Measurements from ENCODE around the gene RHOA.

Gene RHOA

DNA sequence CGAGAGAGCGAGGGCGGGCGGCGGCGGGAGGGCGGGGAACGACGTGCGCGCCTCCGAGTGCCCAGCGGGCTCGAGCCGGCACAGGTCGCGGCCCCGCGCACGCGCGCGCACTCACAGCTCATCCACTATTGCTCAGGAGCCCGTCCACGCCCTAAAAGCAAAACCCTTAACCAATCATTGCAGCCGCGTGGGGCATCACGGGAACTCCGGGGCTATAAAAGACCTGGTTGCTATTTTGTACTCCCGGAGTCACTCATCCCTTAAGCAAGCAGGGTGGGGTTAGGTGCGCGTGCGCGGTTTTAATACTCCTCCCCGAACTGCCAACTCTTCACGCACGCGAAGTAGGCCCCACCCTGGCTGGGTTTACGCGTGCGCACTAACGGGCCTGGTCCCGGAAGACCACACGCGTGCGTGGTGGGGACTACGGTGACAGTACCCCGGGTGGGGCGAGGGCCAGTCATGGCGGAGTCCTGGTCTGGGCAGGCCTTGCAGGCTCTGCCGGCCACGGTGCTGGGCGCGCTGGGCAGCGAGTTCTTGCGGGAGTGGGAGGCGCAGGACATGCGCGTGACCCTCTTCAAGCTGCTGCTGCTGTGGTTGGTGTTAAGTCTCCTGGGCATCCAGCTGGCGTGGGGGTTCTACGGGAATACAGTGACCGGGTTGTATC is at the start of gene RHOA, which contains the start of gene TCTA:
RHOA (minus strand) TSS at position 9 of the 664 bp plus-strand sequence. CDS start 36,387 bp downstream, outside the sequence.
TCTA (plus strand) TSS at position 456 of the 664 bp plus-strand sequence; CDS start at position 460, 4 bp downstream.
- peak; percentile 96 to 98 for DNase-seq (ENCODE audit: low read depth in 2 of 2)

DNA sequence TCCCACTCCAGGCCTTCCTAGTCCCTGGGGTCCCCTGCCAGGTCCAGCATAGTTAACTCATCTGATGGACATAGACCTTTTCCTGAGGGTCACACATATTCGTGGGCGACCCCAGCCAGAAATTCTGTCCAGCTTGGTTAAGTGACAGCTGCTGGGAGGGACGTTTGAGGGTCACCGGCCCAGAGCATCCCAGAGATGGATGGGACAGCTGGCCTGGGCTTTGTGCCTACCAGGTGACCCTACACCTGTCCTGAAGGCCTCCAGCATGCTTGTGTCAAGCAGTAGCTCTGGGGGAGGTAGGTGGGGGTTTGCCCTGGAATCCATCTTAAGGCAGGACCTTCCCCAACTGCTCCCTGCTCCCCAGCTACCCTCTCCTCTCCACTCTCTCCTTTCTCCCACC is 49.2 kb upstream of the RHOA start:
- no peak for DNase-seq (ENCODE audit: low read depth in 2 of 2)

DNA sequence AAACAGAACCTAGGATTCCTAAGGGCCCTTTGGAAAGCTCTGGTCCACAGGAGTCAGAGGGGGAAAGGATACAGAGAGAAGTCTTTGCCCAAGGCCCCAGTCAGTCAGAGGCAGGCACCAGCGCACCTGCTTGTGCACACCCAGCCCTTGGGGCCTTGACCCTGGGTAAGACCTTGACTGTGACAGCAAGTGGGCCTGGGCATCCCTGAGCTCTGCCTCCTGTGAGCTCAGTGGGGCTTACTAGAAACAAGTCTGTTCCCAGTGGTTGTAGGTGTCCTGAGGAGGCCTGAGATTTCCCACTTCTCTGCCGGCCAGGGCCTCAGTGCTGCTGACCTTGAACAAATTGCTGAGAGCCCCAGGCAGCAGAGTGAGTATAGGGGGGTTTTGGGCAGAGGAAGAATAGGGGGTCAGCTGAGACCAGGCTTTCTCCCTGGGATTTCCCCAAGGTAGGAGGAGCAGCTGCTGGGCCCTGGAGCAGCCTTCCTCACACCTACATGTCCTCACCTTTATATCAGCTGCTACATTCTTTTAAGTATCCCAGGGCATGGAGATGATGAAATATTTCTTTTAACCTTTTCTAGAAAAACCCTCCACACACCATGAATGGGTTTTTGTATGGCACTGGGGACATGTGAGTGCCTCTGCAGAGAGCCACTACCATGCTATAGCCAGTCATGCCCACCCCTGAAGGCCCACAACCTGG is 48.6 kb upstream of the RHOA start:
- DNase-seq (ENCODE audit: low read depth in 2 of 2) = no peak

DNA sequence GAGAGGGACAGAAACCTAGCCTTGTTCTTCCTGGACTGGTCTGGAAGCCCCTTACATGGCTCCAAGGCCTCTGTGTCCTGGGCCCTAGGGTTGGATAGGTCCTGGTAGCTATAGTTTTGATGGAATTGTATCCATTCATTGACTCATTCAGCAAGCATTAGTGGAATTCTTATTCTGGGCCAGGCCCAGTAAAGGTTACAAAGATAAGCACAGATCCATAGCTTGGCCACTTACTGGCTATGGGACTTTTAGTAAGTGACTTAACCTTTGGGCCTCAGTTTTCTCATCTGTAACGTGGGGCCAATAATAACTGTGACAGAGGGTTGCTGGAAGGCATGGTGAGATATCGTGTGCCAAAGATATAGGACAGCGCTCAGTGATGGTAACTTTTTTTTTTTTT is 44.7 kb upstream of the RHOA start:
- DNase-seq (ENCODE audit: low read depth in 2 of 2) = no peak

DNA sequence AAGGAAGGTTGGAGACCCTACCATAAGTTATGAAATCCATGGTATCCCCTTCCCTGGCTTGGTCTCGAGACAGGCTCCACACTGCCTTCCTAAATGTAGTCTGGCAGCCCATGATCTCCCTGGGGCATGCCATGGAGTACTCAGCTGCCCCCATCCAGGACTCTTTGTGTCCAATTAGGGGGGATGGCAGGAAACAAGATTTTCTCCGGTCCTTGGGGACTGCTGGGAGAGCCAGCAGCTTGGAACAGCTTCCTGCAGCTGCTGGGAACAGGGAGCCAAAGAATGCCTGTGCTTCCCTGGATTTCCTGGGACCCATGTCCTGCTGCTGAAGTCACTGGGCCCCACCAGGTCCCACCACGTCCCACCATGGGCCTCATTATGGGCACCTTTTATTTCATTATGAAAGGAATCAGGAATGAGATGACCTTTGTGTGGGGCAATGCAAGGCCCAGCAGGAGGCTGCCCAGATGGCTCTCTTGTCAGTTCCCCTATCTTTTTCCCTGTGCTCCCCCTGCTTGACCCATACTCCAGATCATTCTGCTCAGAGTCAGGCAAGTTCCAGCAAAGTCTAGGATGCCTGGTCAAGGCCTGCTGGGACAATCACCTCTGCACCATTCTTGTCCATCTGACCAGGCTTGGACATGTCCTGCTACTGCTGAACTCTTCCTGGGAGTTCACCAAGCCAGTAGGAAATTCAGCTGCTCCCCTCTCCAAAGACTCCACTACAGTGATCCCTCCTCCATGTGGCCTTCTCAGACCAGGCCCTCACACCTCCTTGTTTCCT is 43.3 kb upstream of the RHOA start:
- no peak for DNase-seq (ENCODE audit: low read depth in 2 of 2)

DNA sequence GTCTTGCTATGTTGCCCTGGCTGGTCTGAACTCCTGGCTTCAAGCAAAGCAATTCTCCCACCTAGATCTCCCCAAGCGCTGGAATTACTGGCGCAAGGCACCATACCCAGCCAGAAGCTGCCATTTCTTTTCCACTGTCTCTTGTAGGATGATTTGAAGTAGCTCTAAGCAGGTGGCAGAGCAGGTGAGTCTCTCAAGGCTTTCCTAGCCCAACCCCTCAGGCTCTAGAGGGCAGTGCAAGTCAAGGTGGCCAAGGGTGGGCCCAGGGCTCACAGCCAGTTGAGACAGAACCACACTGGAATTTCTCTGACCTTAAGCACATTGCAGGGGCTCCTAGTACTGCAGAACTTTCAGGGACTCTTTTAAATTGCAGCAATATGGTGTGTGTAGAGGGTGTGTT is 42.7 kb upstream of the RHOA start:
- DNase-seq (ENCODE audit: low read depth in 2 of 2) = no peak

DNA sequence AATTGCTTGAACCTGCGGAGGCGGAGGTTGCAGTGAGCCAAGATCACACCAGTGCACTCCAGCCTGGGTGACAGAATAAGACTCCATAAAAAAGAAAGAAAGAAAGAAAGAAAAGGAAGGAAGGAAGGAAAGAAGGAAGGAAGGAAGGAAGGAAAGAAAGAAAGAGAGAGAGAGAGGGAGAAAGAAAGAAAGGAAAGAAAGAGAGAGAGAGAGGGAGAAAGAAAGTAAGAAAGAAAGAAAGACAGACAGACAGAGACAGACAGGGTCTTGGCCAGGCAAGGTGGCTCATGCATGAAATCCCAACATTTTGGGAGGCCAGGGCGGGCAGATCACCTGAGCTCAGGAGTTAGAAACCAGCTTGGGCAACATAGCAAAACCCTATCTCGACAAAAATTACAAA is 41.8 kb upstream of the RHOA start:
- DNase-seq (ENCODE audit: low read depth in 2 of 2) = no peak

DNA sequence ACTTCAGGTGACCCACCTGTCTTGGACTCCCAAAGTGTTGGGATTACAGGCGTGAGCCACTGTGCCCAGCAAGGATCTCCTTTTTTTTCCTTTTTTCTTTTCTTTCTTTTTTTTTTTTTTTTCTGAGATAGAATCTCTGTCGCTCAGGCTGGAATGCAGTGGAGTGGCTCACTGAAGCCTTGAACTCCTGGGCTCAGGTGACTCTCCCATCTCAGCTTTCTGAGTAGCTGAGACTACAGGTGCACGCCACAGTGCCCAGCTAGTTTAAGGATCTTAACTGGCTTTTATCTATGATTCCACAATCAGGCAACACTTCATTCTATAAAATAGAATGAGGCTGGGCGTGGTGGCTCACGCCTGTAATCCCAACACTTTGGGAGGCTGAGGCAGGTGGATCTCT is 33.6 kb upstream of the RHOA start:
- DNase-seq (ENCODE audit: low read depth in 2 of 2) = no peak

DNA sequence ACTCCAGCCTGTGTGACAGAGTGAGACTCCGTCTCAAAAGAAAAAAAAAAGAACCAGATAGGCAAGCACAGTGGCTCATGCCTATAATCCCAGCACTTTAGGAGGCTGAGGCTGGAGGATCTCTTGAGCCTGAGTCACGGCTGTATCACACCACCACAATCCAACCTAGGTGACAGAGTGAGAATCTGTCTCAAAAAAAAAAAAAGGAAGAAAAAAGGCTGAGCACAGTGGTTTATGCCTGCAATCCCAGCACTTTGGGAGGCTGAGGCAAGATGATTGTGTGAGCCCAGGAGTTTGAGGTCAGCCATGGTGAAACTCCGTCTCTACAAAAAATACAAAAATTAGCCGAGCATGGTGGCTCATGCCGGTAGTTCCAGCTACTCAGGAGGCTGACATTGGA is 23.0 kb upstream of the RHOA start:
- DNase-seq (ENCODE audit: low read depth in 2 of 2) = no peak

DNA sequence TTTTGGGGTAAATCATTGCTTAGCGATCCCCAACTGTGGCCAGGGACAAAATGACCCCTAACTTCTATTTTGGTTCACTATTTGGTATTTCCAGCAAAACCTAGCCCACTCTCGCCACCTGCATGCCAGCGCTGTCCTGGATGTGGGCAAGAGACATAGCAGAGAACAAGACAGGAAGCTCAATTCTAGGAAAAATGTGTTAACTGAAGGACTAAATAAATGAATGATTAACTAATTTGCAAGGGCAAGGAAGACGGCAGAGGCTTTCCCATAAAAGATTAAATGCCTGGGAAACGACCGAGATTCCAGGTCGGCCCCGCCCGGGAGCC is 16.9 kb upstream of the RHOA start:
- DNase-seq (ENCODE audit: low read depth in 2 of 2) = no peak

DNA sequence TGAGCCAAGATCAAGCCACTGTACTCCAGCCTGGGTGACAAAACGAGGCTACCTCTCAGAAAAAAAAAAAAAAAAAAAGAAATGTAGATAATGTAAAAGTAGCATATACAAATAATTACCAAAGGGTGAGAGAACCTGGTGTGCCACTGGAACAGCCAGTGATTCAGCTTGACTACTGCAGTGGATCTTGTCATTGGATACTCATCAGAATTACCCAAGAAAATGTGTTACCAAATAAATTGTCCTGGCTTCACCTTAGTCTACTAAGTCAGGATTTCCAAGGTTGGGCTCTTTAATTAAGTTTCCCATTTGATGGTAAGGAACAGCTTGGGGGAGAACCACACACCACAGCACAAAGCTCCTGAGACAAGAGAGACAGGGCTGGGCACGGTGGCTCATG is 15.8 kb upstream of the RHOA start:
- DNase-seq (ENCODE audit: low read depth in 2 of 2) = no peak

DNA sequence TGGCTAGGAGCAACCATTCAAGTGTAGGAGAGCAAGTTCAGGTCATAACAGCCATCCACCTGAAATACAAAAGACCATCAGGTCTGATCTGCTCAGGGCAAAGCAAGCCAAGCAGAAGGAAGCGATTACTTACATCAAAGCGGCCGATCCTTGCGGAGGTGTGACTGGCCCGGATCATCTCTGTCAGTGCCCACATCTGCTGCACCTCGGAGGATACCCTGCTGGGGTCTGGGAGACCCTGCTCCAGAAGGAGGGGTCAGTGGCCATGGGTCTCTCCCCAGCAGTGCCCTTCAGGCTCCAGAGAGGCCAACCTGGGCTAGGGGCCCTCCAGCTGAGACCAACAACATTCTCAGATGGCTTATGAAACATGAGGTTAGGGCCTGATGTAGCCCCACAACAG is 13.0 kb upstream of the RHOA start:
- no peak for DNase-seq (ENCODE audit: low read depth in 2 of 2)

DNA sequence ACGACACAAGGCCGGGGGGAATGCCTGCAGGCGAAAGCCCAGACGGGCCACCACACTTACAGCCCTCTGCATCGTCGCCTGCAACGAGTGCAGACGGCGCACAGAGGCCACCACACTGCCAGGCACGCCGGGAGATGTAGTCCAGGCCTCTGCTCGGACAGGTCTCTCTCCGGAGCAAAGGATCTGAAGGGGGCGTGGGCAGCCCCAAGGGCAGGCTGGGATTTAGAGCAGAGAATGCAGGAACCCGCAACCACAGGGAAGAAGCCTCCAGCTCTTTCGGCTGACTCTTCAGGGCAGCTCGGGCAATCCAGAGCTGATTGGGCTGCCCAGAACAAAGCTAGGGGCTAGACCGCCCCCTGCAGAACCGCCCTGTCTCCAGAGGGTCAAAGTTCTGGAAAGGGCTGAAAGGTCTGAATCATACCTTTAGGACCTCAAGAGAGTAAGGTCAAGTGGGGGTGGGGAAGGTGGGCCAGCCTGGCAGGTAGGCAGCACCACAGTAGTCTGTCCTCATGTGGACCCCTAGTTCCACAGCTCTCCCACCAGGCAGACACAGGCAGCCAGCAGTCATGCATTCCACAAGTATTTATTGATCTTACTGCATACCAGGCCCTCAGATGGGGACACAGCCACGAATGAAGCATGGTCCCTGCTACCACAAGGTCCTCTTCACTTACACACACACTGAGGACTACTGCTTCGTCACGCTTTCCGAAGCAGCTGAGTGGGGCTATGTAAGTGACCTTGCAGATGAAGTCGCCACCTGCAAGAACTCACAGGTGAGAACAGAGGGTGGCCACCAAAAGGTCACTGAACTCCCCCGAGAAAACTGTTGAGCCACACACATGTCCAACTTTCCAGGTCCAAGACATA is 10.8 kb upstream of the RHOA start, which contains the start of gene AMT:
AMT (minus strand) TSS at position 95 of the 870 bp plus-strand sequence; CDS start at position 72, 23 bp downstream.
- DNase-seq (ENCODE audit: low read depth in 2 of 2) = no peak

DNA sequence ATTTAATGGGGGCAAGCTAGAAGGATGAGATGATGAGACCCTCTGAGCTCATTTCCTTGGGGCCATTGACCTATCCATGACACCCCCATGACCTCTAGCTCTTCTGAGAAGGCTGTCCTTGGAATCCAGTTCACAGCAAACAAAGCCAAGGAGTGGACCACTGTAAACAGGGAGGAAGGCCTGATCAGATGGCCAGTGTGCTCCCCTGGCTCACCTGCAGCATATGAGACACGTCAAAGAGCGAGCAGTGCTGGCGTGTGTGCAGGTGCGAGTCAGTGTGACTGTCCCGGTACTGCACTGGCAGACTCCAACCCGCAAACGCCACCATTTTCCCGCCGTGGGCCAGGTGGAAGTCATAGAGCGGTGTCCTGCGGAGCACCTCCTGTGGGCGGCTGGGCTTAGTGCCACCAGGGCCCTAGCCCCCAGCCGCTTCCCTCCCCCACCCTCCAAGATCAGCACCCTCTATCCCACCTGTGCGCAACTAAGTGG is 10.2 kb upstream of the RHOA start:
- DNase-seq (ENCODE audit: low read depth in 2 of 2) = no peak

DNA sequence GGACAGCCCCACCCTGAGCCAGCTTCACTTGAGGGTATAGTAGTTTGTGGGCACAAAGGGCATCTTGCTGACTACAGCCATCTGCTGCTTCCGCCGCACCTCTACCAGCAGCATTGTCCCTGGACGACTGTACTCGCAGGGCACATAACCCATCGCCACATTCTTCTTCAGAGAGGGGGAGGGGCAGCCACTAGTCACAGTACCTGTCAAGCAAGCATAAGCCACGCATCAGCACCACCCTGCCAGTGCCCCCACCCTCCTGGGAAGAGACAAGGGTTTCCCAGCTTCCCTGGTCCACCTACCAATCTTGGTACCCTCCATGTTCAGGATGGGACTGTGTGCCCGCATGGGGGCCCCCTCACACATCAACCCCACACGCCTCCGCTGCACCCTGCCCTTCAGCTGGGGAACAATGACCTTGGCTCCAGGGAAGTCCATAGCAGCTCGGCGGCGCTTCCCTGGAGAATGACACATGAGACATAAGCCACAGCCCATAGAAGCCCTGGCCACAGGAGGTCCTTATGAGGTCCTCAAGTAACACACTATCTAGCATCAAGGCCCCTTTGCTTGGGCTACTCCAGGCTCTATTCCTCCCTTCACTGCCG is 5.8 kb upstream of the RHOA start:
- DNase-seq (ENCODE audit: low read depth in 2 of 2) = no peak

DNA sequence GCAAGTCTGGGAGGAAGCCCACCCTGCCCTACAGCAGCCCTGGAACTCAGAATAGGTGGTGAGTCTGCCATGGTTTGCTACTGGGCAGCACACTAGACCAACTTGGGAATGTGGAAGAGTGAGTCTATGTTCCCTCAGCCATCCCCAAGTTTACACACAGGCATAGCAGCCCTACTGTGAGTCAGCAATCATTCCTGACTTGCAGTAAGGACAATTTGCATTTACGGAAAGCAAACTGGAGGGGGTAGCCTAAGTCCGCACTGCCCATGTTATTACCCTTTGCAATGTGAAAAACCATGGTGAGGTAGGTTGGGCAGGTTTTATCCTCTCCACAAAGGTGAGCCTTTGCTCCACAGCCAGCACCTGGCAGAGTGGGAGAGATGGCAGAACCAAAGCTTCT is 5.1 kb upstream of the RHOA start:
- DNase-seq (ENCODE audit: low read depth in 2 of 2) = no peak

DNA sequence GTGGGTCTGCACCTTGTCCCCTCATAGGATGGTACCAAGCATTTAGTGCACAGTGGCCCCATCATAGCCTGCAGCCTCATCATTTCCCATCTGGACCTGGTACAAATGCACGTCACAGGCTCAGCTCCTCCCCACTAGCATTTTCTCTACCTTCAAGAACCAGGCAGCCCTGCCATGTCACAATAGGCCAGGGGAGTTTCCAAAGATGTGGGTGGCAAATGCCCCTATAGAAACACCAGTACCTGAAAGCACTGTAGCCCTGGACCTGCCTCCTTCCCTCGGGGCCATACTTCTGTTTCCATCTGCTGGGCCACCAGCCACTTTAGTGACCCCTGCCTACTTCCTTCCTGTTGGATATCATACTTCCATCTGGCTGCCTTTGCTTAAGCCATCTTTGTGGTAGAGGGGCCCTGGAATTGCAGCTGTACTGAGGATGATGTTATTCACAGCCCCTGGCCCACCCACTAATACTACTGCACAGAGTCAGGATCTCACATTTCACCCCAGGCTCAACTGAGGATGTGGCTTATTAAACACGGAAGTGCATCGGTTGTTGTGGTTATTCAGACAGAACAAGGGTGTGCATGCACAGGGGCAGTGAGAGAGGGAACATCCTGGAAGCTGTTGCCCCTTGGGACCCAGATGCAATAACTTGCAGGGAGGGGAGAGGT is 4.3 kb upstream of the RHOA start:
- peak; percentile 18 to 28 for DNase-seq (ENCODE audit: low read depth in 2 of 2)

DNA sequence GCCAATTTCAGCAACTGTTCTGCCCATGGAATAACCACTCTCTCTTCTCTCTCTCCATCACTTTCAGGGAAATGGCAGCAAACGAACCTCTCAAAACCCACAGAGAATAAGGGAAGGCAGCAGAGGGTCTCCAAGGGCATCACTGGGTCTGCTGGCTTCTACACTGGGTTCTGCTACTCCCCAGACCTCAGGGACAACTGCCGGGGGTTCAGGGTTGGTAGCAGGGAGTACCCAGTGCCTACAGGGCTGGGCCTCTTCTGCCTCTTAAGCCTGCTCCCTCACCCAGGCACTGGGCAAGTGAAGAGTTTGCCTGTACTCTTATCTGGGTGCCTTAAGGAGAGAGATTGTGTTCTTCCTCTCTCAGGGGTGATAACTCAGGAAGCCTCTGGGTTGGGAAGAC is 3.0 kb upstream of the RHOA start:
- no peak for DNase-seq (ENCODE audit: low read depth in 2 of 2)

DNA sequence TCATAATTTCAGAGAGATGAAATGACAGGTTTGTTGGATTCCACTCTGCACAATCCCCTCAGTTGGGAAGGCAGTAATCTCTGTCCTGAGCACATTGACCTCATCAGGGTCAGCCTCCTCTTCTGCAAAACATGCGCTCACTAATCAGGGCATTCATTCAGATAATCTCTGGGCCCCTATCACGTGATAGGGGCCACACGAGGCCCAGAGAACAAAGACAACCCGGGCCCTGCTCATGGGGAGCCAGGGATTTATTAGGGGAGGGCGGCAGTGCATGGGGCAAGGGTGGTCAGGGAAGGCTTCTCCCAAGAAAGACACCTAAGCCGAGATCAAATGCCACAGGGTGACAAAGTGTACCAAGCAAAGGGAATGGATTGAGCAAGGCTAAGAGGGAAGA is 1.6 kb upstream of the RHOA start:
- no peak for DNase-seq (ENCODE audit: low read depth in 2 of 2)

DNA sequence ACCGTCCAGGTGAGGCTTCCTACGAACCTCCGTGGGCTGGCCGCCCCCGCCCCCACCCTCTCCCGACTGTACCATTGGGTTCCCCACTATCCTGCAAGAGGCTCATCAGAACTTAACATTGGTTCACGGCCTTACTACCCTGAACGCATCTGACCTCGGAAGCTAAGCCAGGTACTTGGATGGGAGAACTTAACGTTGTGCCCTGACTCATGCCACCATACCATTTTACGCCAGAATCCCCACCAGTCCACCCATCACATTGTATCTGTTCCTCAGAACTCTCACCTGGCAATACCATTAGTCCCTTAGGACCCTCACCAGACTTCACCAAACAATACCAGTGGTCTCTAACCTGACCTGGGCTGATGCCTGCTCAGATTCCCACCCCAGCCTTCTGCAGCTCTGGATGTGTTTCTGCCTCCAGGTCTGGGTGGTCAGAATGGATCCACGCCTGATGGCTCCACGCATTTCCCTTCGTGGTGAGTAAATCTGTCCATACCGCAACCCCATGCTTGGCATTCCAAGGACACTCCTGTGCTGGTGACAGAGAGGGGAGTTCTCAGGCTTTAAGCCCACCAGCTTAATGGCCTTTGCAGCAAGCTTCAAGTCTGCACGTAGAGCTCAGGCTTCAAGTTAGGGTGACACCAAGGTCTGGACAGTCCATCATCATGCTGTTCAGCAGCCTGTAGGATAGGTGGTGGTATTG is 1.0 kb upstream of the RHOA start:
- no peak for DNase-seq (ENCODE audit: low read depth in 2 of 2)

Measured in stimulated activated CD4-positive, alpha-beta T cell treated with anti-CD3 and anti-CD28 coated beads, Interleukin-12 subunit alpha, Interleukin-12 subunit beta, amount 100 ng/mL, for 24 hours (primary cell).